GM19467 (cell line): Measurements from ENCODE around the gene TUT1.
A peak's percentile ranks its signal among the peaks of the same experiment; 100 is the strongest.
"Not testable (repeated sequence)": the region's sequence is repeated elsewhere in the genome, so short reads cannot be mapped to it uniquely, and the experiment has no call there.

Source experiments
- ATAC-seq: cut with Tn5 transposase; IDR thresholded peaks from one replicate; pipeline ENCODE4 v1.9.1; 2021; ENCODE audit warnings: mild to moderate bottlenecking, moderate library complexity; ENCODE audit not compliant: unreplicated experiment

Gene TUT1

DNA sequence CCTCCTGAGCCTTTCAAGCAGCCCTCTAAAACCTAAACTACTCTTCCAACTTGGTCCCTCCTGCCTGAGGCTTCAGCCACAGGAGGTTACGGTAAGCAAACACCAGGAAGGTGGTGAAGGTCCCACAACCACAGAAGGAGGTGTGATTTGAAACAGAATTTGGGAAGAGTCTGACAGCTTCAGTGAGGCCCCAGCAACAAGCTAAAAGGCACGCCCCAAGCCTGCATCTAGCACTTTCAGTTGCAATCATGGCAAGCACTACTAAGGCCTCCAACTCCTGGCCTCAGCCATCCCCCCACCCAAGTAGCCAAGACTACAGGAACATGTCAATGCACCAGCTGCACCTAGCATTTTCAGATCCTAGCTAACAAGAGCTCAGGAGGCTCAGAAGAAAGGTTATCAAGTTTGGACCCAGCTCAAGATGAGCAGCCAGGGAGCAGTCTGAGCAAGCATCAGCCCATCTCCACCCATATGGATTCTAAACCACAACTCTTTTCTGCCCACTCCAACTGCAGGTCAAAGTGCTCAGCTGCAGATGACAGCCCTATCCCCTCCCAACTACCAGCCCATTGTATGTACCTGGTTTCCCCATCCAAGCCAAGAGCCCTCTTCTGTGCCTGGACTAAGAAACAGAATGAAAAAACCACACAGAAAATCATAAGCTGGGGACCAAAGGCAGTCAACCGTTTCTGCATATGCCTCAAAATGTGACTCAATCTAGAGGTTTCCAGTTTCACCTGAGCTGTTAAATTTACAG is 34.3 kb downstream of the TUT1 start:
- no peak for ATAC-seq

DNA sequence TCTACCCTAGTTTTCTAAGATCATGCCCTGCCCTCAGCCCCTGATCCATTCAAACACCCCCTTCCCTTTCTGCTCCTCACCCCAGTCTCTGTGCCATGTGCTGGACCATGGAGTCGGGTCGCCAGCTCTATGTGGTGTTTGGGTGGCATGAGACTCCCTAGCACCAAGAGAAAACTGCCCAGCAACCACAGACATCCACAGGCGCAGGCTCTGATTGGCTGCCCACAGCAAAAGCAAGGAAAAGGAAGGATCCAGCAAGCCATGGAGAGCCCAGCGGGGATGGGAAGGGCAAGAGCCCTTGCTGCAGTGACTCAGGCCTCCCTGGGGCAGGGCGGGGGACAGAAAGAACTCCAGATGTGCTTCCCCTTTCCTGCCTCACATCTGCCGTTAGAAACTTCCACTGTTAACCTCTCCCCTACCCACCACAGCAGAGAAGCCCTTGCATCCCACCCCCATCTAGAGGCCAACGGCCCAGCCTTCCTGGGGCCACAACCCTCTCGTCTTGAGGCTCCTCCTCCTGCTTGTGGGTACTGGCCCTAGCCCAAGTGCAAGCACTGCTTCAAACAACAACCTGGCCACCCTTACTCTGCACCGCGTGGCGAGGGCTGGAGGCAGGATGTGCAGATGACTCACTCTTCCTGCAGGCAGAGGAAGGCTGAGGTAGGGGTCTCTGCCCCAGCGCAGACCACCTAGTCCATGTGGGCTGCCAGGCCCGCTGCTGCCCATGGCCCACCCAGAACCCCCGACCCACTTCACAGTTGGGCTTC is 35.0 kb downstream of the TUT1 start:
- no peak for ATAC-seq

DNA sequence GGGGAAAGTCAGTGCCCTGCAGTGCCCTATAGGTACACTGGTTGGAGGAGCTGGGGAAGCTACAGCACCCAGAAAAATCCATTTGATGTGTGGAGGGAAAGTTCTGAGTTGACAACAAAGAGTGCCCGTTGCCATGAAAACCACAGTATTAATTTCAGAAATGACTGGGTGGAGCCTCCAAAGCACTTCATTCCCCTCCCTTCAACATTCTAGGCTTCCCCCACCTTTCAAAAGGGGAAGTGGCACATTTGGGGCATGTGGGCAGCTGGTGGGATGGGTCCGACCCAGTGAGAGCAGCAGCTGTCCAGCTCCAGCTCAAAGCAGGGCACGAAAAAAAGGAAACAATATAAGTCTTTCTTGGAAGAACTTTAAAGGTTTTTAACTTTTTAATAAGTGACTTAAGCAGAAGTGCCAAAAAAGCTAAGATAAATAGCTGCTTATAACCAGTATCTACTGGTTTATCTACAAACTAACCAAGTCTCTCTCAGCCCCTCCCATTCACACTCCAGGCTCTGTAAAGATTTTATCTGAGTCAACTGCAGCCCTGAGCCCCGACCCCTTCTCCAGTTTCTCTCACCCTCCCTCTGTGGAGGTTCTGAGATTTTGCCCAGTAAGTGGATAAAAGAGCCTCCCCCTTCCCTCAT is 35.7 kb downstream of the TUT1 start:
- peak; percentile 37 for ATAC-seq

DNA sequence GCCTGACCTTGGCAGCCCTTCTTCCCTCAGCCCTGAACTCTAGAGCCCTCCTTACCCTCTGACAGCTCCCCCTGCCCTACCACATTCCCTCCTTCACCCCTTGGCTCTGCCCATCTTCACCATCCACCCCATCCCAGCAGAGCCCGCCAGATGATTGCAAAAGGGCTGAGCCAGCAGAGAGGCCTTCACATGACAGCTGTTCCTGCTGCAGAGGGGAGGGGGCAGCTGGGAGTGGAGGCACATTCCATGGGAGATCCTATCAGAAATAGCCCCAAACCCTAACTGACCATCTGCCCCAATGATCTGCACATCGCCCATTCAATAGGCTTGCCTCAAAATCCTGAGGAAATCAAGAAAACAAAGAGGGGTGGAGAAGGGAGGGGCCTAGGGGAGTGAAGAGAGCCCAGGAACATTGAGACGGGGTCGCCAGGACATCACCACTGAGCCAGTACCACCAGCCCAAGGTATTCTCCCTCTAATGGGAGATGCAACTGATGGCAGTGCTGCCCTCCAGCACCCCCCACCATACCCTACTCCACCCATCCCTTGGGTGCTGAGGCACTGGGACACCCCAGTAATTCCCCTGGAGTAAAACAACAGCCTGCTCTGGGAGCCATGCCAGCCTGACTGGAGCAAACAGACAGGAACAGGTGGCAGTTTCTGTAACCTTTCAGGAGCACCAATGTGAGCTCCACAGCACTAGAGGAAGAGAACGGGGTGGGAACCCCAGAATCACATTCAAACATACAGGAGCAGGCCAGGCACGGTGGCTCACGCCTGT is 36.7 kb downstream of the TUT1 start:
- ATAC-seq, result no peak

DNA sequence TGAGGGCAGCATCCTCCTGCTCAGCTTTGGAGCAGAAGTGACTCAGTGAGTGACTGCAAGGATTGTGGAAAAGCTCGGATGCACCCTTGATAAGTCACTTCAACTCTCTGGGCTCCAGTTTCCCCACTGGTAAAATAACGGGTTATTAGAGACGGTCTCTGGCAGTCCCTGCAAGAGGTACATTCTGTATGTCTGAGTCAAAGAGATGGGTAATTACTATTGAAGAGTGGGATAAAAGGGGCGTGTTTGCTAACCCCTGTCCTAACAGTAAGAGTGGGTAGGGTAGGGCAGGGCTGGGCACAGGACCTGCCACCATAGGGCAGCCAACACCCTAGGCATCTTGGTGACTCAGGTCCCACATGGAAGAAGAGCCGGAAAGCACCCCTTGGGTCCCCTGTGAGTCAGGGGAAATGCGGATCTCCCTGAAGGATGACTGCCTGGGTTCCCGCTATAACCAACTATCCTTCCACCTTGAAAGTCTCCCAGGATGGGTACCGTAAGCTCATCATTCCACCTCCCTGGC is 37.4 kb downstream of the TUT1 start:
- ATAC-seq, result no peak

DNA sequence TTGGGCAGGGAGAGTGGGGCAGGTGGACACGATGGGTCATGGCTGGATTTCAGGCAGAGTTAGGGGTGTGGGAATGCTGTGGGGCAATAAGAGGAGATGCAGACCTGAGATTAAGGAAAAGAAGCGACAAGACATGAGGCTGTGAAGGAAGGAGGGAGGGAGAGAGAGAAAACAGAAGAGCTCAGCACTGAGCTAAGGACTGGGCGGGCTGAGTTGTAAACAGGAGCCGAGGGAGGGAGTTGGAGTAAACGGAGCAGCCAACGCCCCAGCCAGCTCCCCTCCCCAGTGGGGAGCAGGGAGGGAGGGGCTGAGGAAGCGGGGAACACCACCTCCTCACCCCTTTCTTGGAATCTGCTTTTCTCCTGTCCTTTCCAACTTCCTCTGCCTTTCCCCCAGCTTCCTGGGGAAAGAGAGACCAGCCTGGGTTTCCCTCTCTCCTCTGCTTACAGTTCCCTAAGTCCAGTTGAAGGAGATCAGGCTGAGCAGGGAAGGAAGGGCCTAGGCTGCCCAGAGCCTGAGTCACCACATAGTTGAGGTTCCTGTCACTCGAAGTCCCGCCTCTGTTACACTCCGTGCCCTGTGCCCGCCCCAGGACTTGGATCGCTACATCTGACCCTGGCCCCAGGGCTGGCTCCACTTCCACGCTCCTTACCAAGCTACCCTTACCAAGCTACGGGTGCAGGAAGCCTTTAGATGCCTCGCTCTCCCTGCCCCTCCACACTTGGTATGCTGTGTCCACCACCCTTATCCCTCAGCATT is 38.1 kb downstream of the TUT1 start:
- no peak for ATAC-seq

DNA sequence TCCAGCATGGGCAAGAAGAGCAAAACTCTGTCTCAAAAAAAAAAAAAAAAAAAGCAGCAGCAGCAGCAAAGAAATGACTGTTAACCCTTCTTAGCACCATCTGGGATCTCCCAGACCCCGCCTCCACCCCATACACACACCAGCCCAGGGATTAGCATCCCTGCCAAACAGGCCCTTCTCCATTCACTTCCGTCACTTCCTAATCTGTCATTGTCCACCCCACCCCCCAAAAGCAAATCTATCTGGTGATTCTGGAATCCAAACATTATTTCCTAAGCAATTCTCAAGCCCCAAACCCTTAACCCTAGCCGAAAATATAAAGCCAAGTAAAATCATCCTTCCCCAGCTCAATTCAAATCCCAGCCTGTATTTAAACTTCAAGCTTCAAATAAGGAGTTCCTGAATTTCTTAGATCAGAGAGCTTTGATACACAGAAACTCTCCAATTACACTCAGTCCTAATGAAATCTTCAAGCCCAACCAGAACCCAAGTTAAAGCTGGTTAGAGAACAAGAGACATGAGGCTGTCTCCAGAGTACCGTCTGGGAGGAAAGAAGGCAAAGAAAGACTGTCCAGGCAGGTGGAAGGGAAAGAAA is 38.7 kb downstream of the TUT1 start:
- ATAC-seq, result no peak

DNA sequence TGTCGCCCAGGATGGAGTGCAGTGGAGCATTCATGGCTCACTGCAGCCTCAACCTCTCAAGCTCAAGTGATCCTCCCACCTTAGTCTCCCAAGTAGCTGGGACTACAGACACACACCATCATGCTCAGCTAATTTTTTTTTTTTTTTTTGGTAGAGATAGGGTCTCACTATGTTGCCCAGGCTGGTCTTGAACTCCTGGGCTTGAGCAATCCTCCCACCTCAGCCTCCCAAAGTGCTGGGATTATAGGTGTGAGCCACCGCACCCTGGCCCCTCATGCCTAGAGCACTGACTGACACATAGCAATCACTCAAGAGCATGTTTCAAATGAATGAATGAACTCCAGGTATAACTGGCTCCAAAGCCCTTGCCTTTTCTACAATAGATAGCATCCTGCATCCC is 40.8 kb downstream of the TUT1 start:
- ATAC-seq, result not testable (repeated sequence)

DNA sequence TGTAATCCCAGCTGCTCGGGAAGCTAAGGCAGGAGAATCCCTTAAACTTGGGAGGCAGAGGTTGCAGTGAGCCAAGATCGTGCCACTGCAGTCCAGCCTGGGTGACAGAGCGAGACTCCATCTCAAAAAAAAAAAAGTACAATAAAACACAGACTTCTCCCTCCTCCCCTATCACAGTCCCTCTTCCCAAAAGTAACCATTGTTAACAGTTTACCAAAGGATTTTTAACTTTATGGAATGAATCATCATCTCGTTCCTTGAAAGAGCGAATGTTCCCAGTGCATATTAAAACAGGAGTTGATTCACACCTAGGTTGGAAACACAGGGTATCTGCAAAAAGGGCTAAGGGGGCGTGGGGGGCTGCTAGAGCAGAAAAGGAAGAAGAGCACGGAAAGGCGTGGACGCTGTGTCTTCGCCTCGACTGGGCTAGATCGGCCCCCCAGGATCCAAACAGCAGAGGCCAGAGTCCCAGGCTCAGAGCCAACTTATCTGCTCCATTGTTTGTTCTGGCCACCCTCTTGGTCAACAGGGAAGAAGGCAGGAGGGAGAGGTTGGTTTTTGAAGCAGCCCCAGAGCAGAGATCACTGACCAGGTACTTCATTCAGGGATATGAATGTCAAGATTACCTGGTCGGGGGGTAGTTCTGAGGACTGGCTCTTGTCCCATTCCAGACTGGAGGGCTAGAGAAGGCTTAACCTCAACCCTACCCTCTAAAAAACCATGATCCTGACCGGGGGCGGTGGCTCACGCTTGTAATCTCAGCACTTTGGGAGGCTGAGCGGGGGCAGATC is 42.6 kb downstream of the TUT1 start:
- no peak for ATAC-seq

DNA sequence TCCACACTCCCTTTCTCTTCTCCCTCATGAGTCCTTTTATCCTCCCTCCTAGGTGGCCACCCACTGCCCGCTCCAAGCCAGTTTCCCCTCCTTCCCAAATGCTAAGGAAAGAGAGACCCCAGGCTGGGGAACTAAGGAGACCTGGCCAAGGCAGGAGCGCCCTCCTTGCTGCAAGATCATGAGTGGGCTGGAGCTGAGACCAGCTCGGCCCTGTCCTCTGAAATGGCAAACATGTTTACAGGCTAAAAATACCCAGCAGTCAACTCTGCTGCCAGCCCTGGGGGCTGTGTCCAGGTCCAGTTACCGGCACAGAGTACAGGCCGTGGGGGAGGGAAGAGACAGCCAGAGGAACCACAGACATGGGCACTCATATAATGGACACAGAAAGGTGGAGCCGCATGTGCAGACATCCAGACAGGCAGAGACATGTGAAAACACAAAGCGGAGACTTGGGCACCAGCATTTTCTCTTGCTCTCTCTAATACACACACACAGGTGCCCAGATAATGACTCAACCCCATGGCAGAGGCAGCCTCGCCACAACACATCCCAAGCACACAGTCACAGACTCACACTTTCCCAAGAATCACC is 43.5 kb downstream of the TUT1 start:
- no peak for ATAC-seq

DNA sequence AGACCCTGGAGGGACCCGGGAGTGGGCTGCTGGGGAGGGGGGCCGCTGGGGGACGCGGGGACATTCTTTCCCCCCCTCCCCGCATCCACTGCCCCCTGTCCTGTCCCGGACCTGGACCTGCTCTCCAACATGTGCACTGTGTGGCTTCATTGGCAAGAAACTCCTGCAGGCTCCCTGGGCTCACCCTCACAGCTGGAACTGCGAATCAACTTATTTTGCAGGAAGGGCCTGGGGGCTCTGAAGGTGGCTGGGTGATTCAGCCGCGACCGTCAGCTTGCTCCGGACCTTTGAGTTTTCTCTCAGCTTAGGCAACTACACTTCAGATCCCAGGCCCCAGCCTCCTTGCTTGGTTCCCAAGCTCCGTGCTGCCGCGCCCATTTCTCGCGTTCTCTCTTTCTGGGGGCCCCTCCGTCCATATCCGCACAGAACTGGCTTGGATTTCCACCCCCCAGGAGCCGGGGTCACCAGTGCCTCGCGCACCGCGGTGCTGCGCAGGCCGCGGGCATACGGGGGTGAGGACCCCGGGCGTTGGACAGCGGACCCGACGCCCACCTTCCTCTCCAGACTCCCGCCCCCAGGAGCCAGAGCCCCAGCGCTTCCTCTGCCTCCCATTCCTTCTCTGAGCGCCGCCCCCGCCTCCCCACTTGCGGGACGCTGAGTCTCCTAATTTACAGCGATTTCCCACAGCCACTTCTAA is 44.2 kb downstream of the TUT1 start:
- ATAC-seq, result no peak

DNA sequence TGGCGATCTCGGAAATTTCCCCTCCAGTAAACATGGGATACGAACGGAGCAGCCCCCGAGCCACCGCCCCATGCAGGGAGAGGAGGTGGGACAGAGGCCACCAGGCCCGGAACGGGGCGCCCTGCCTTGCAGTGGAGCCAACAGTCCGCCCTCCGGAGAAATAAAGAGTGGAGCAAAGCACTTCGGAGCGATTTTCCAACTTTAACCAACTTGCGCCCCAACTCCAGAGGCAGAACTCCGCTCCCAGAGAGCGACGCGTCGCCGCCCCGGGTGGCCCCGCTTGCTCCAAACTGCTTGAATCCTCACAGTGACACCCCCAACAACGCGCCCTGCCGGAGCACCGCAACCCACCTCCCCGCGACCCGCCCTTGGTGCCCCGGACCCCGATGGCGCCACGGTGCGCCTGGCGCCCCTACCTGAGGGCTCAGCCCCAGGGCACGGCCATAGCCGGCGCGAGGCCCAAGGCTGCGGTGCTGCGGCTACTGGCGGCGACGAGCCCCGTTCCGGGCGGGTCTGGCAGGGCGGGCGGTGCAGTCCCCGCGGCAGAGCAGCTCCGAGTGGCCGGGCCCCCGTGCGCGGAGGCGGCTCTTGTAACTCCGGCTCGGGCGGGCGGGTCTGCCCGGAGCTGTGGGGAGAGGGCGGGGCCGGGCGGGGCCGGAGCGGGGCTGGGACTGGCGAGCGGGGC is 44.9 kb downstream of the TUT1 start, which contains the start of gene AHNAK:
TSS of gene AHNAK (minus strand) at position 563 of the 685 bp plus-strand sequence. CDS start 10,708 bp downstream, outside the sequence.
- ATAC-seq, result no peak

DNA sequence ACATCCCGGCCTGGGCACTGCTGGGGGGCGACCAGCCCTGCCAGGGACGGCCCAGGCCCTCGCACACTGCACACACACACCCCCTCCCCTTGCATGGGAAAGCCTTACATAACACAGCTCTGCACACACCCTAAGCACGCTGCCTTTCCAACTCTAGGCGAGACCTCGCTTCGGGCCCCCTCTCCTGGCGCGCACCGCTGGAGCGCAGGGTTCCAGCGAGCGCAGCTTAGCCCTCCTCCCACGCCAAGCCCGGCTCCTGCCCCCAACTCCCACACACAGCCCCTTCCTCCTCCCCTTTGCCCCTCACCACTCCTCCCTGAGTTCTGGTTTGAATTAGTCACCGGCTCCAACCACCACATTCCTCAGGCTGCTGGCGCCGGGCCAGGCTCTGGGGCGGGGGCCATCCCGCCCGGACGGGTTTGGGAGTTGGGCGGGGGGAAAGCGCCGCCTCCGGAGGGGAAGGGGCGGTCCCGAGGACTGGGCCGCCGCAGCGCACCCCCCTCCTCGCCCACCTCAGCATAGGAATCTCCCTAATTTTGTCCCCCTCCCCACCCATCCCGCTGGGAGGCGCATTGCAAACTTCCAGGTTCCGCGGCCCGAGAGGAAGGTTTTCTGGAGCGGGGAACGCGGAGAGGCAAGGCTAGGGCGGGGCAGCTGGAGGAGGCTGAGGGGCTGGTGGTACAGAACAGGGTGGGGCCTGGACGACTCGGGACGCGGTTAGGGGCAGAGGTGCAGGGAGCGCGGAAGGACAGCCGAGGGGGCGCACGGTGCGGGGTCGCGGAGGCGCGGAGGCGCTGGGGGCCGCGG is 45.7 kb downstream of the TUT1 start:
- no peak for ATAC-seq

DNA sequence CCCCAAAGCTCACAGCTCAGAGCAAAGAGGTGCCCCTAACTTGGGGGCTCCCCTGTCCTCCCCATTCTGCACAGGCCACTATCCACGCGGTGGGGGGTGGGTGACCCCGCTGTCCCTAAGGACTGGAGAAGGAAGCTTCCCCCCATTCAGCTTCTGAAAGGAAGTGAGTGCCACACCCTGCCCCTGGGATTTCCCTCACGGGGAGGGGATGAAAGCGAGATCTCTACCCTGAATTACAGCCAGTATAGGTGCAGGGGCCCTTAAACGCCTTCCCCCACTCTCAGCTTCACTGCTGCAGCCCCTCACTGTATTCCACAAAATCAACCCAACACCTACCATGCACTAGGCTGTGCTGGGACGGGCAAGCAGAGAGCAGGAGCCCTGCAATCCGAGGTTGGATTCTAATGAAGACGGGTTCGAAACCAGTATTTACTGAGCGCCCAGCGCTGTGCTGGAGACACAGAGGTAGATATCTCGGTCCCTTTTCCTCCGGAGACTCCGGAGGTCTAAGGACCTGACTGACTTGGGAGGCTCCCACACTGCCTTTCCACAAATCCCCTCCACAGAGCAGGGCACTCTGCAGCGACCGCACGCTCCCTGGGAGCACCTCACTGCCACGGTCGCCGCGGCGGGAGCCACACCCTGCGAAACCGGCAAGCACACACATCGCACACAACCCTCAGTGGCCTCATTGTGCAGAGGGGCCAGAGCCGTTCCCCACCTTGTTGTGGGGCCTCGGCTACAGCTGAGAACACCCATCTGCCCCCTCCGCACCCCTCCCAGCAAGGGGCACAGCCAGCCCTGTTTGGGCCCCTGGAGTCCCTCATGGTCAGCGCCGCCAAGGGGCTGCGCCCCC is 46.5 kb downstream of the TUT1 start:
- ATAC-seq, result no peak

DNA sequence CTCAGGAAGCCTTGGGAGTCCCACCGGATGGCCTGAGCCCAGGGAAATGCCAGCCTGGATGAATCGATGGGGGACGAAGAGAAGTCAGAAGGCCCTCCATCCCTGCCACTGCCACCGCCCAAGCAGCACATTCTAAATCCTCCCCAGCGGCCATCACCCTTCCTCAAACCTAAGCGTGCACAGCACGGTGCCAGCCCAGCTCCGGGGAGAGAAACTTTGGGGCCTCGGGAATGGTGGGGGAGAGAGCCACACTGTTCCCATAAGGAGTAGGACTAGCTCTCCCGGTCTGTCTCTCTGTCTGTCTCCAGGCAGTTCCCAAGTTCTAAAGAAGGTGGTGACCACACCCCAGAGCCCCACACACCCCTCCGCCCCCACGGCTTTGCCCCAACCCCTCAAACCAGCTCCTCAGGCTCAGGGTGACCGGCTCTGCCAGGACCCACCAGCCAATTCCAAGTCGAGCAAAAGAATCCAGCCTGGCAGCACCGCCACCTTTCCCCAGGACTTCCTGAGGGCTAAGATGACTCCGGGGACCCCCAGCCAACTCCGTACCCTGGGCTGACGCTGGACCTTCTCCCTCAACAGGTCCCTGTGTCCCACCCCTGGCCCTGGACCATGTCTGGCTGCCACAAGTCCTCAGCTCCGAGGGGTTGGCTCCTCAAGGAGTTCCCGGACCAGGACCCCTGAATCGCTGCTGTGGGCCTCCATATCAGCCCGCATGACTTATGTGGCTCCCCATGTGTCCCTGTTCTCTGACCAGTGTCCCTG is 47.5 kb downstream of the TUT1 start:
- ATAC-seq, result no peak
